DMS 273 treated with DMSO at 0.1 percent for 48 hours (cell line): Measurements from ENCODE around the gene MFAP4.

Experiments used
- DNase-seq: peaks from one replicate; lab custom pipeline; 2025; lab: John Stamatoyannopoulos, UW

Gene MFAP4

GRCh38 chr17:19386974-19387920 lies at the start of gene MFAP4:
Gene MFAP4, minus strand, starts transcription at chr17:19387190. Its CDS starts 35 bp downstream, at chr17:19387155.
- DNase-seq = peak; percentile 97

GRCh38 chr17:19433727-19434340 lies 46.8 kb upstream of the MFAP4 start:
- DNase-seq = no peak

GRCh38 chr17:19433255-19433654 lies 46.3 kb upstream of the MFAP4 start:
- DNase-seq = no peak

GRCh38 chr17:19431691-19432090 lies 44.7 kb upstream of the MFAP4 start:
- no peak for DNase-seq

- no peak for DNase-seq
Observed at GRCh38 chr17:19426631-19427030, 39.6 kb upstream of the MFAP4 start.

GRCh38 chr17:19424934-19425868 lies 38.2 kb upstream of the MFAP4 start:
- DNase-seq = no peak

- DNase-seq = no peak
Observed at GRCh38 chr17:19421926-19422325, 34.9 kb upstream of the MFAP4 start.

- no peak for DNase-seq
Observed at GRCh38 chr17:19421219-19421618, 34.2 kb upstream of the MFAP4 start.

GRCh38 chr17:19418251-19418992 lies 31.4 kb upstream of the MFAP4 start:
- no peak for DNase-seq

- no peak for DNase-seq
Observed at GRCh38 chr17:19417611-19418010, 30.6 kb upstream of the MFAP4 start.

GRCh38 chr17:19415806-19416775 lies 29.1 kb upstream of the MFAP4 start:
- no peak for DNase-seq

- DNase-seq = no peak
Observed at GRCh38 chr17:19415311-19415710, 28.3 kb upstream of the MFAP4 start.

GRCh38 chr17:19414396-19415280 lies 27.6 kb upstream of the MFAP4 start:
- DNase-seq = no peak

GRCh38 chr17:19413761-19414160 lies 26.8 kb upstream of the MFAP4 start:
- no peak for DNase-seq

- DNase-seq = no peak
Observed at GRCh38 chr17:19412984-19413383, 26.0 kb upstream of the MFAP4 start.

- DNase-seq = no peak
Observed at GRCh38 chr17:19412510-19412909, 25.5 kb upstream of the MFAP4 start.

- peak; percentile 43 for DNase-seq
Observed at GRCh38 chr17:19411631-19412030, 24.6 kb upstream of the MFAP4 start.

GRCh38 chr17:19410875-19411620 lies 24.1 kb upstream of the MFAP4 start, which contains the start of gene RNF112:
Gene RNF112, plus strand, starts transcription at chr17:19411232. Its CDS starts 177 bp downstream, at chr17:19411409.
- no peak for DNase-seq
